SK-N-SH (cell line): ENCODE measurements around the gene FIGN.

ENCODE experiments used
- EP300 ChIP-seq, 2 experiments: IDR thresholded peaks; 2 replicates each; pipeline versions ENCODE4 v1.4.0 to v1.6.1; 2012; ENCODE audit warnings: borderline replicate concordance in 1 of 2, low read depth in 1 of 2, low read length in 1 of 2
- GABPA ChIP-seq: IDR thresholded peaks from 2 replicates; pipeline ENCODE4 v1.4.0; 2012; ENCODE audit warnings: low read depth, mild to moderate bottlenecking
- NRF1 ChIP-seq: IDR thresholded peaks from 2 replicates; pipeline ENCODE4 v1.6.1; 2012; ENCODE audit warnings: low read depth, mild to moderate bottlenecking, low read length
- POLR2AphosphoS5 ChIP-seq: IDR thresholded peaks from 2 replicates; pipeline ENCODE4 v1.6.1; 2012; ENCODE audit warnings: low read depth, low read length
- RAD21 ChIP-seq: IDR thresholded peaks from 2 replicates; pipeline ENCODE4 v1.6.1; 2012; ENCODE audit warnings: mild to moderate bottlenecking, low read length
- SMC3 ChIP-seq: IDR thresholded peaks from 2 replicates; pipeline ENCODE4 v1.6.1; 2012; ENCODE audit warnings: low read depth, low read length, improper control_type of control experiment
- TAF1 ChIP-seq: IDR thresholded peaks from 2 replicates; pipeline ENCODE4 v1.6.1; 2012; ENCODE audit warnings: low read depth, mild to moderate bottlenecking, low read length, moderate library complexity, borderline replicate concordance
- TF ChIP-seq, protein P1 (sequence below): fragments of 200-600 bp; sonication (generic); IDR thresholded peaks from 2 replicates; pipeline ENCODE4 v1.6.1; 2017; ENCODE audit warnings: antibody characterized with exemption, mild to moderate bottlenecking, moderate library complexity
- TF ChIP-seq, protein P2 (sequence below): IDR thresholded peaks from 2 replicates; pipeline ENCODE4 v1.6.1; 2012; ENCODE audit warnings: mild to moderate bottlenecking, low read depth, low read length, moderate library complexity
- TF ChIP-seq, protein P3 (sequence below): IDR thresholded peaks from 2 replicates; pipeline ENCODE4 v1.4.0; 2012; ENCODE audit warnings: low read depth, borderline replicate concordance
- TF ChIP-seq, protein P4 (sequence below): IDR thresholded peaks from 2 replicates; pipeline ENCODE4 v1.4.0; 2012; ENCODE audit warnings: low read depth

DNA sequence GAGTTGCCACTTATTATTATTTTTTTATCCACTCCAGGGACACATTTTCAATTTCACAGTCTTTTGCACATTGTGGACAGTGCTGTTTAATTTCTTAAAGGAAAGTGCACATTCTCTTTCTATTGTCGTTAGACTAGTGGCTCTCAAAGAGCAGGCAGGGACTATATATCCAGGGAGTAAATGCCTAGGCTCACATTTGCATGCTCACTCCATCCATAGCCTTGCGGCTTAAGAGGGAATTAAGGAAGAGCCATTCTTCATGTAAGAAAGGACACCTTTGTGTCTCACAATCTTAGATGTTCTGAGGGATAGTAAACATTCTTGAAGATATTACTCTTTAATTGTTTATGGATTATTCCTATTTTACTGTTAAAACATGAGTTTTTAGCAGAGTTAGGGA, 70.8 kb downstream of the FIGN start:
- TF ChIP-seq, protein P1, sequence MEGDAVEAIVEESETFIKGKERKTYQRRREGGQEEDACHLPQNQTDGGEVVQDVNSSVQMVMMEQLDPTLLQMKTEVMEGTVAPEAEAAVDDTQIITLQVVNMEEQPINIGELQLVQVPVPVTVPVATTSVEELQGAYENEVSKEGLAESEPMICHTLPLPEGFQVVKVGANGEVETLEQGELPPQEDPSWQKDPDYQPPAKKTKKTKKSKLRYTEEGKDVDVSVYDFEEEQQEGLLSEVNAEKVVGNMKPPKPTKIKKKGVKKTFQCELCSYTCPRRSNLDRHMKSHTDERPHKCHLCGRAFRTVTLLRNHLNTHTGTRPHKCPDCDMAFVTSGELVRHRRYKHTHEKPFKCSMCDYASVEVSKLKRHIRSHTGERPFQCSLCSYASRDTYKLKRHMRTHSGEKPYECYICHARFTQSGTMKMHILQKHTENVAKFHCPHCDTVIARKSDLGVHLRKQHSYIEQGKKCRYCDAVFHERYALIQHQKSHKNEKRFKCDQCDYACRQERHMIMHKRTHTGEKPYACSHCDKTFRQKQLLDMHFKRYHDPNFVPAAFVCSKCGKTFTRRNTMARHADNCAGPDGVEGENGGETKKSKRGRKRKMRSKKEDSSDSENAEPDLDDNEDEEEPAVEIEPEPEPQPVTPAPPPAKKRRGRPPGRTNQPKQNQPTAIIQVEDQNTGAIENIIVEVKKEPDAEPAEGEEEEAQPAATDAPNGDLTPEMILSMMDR: no peak
- TF ChIP-seq NRF1 (no peak), POLR2AphosphoS5 (no peak), TAF1 (no peak), SMC3 (no peak), RAD21 (no peak), EP300 (IDR thresholded peaks at IDR 0.05; ENCODE audit: borderline replicate concordance in 1 of 2, low read depth in 1 of 2, low read length in 1 of 2) (no peak), GABPA (no peak)
- TF ChIP-seq, protein P2, sequence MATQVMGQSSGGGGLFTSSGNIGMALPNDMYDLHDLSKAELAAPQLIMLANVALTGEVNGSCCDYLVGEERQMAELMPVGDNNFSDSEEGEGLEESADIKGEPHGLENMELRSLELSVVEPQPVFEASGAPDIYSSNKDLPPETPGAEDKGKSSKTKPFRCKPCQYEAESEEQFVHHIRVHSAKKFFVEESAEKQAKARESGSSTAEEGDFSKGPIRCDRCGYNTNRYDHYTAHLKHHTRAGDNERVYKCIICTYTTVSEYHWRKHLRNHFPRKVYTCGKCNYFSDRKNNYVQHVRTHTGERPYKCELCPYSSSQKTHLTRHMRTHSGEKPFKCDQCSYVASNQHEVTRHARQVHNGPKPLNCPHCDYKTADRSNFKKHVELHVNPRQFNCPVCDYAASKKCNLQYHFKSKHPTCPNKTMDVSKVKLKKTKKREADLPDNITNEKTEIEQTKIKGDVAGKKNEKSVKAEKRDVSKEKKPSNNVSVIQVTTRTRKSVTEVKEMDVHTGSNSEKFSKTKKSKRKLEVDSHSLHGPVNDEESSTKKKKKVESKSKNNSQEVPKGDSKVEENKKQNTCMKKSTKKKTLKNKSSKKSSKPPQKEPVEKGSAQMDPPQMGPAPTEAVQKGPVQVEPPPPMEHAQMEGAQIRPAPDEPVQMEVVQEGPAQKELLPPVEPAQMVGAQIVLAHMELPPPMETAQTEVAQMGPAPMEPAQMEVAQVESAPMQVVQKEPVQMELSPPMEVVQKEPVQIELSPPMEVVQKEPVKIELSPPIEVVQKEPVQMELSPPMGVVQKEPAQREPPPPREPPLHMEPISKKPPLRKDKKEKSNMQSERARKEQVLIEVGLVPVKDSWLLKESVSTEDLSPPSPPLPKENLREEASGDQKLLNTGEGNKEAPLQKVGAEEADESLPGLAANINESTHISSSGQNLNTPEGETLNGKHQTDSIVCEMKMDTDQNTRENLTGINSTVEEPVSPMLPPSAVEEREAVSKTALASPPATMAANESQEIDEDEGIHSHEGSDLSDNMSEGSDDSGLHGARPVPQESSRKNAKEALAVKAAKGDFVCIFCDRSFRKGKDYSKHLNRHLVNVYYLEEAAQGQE: no peak
- TF ChIP-seq, protein P3, sequence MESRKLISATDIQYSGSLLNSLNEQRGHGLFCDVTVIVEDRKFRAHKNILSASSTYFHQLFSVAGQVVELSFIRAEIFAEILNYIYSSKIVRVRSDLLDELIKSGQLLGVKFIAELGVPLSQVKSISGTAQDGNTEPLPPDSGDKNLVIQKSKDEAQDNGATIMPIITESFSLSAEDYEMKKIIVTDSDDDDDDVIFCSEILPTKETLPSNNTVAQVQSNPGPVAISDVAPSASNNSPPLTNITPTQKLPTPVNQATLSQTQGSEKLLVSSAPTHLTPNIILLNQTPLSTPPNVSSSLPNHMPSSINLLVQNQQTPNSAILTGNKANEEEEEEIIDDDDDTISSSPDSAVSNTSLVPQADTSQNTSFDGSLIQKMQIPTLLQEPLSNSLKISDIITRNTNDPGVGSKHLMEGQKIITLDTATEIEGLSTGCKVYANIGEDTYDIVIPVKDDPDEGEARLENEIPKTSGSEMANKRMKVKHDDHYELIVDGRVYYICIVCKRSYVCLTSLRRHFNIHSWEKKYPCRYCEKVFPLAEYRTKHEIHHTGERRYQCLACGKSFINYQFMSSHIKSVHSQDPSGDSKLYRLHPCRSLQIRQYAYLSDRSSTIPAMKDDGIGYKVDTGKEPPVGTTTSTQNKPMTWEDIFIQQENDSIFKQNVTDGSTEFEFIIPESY: no peak
- TF ChIP-seq, protein P4, sequence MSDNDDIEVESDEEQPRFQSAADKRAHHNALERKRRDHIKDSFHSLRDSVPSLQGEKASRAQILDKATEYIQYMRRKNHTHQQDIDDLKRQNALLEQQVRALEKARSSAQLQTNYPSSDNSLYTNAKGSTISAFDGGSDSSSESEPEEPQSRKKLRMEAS: no peak
